Neuronal stem cell (in vitro differentiated cells): Measurements from ENCODE around the gene SMIM33.

Source experiments
- DNase-seq: peaks from one replicate; pipeline ENCODE4 v3.0.0-alpha.2; 2013; ENCODE audit warnings: low spot score
- H2AFZ ChIP-seq: one replicate; pipeline ENCODE4 v1.6.1; 2013; ENCODE audit warnings: mild to moderate bottlenecking, low read length, inconsistent platforms
- H2AK5ac ChIP-seq: 2 replicates; pipeline ENCODE4 v1.6.1; 2013; ENCODE audit warnings: low read depth, mild to moderate bottlenecking, inconsistent platforms, low read length, moderate library complexity, mixed read lengths
- H2BK120ac ChIP-seq: 2 replicates; pipeline ENCODE4 v1.6.1; 2013; ENCODE audit warnings: low read depth, mild to moderate bottlenecking, inconsistent platforms, low read length, moderate library complexity, mixed read lengths
- H2BK12ac ChIP-seq: one replicate; pipeline ENCODE4 v1.6.1; 2013; ENCODE audit warnings: low read length, inconsistent platforms
- H2BK15ac ChIP-seq: 2 replicates; pipeline ENCODE4 v1.6.1; 2013; ENCODE audit warnings: mild to moderate bottlenecking, low read length, inconsistent platforms, mixed read lengths
- H2BK5ac ChIP-seq: one replicate; pipeline ENCODE4 v1.6.1; 2013; ENCODE audit warnings: inconsistent platforms, mild to moderate bottlenecking, low read length, moderate library complexity
- H3K14ac ChIP-seq: one replicate; pipeline ENCODE4 v1.6.1; 2013; ENCODE audit warnings: low read length, inconsistent platforms
- H3K18ac ChIP-seq: 2 replicates; pipeline ENCODE4 v1.6.1; 2013; ENCODE audit warnings: low read length, inconsistent platforms
- H3K23ac ChIP-seq: 2 replicates; pipeline ENCODE4 v1.6.1; 2013; ENCODE audit warnings: low read depth, mild to moderate bottlenecking, mixed read lengths, low read length, inconsistent platforms; ENCODE audit not compliant: poor library complexity
- H3K27ac ChIP-seq: replicated peaks from 3 replicates; pipeline ENCODE4 v1.5.1; 2013; ENCODE audit warnings: low read length, inconsistent platforms
- H3K27me3 ChIP-seq, 3 experiments: 2 replicates each; pipeline ENCODE4 v1.6.1; 2013; ENCODE audit warnings: low read length in 3 of 3, mild to moderate bottlenecking in 2 of 3, inconsistent platforms in 1 of 3, low read depth in 1 of 3, mixed read lengths in 1 of 3, moderate library complexity in 1 of 3; ENCODE audit not compliant: control insufficient read depth in 3 of 3, insufficient read depth in 3 of 3
- H3K36me3 ChIP-seq, 2 donors: replicated peaks in 1 of 2; 2 replicates each; pipeline ENCODE4 v1.6.1; 2013; ENCODE audit warnings: low read length in 2 of 2; ENCODE audit not compliant: control insufficient read depth in 2 of 2, insufficient read depth in 2 of 2
- H3K4ac ChIP-seq: 2 replicates; pipeline ENCODE4 v1.6.1; 2013; ENCODE audit warnings: inconsistent platforms, mild to moderate bottlenecking, low read length, moderate library complexity
- H3K4me1 ChIP-seq, 2 donors: 1 replicate in 1 of 2; 2 replicates in 1 of 2; pipeline ENCODE4 v1.6.1; 2013; ENCODE audit warnings: low read length in 2 of 2, low read depth in 1 of 2; ENCODE audit not compliant: control insufficient read depth in 2 of 2, insufficient read depth in 1 of 2
- H3K4me2 ChIP-seq: one replicate; pipeline ENCODE4 v1.6.1; 2013; ENCODE audit warnings: mild to moderate bottlenecking, low read length, inconsistent platforms; ENCODE audit not compliant: insufficient read depth, poor library complexity, severe bottlenecking
- H3K4me3 ChIP-seq, 2 donors: 2 replicates each; pipeline ENCODE4 v1.5.1; 2013; ENCODE audit warnings: low read length in 2 of 2, mild to moderate bottlenecking in 2 of 2, inconsistent platforms in 1 of 2, moderate library complexity in 1 of 2
- H3K79me1 ChIP-seq: one replicate; pipeline ENCODE4 v1.6.1; 2013; ENCODE audit warnings: low read depth, mild to moderate bottlenecking, inconsistent platforms, low read length, moderate library complexity
- H3K9ac ChIP-seq: one replicate; pipeline ENCODE4 v1.6.1; 2013; ENCODE audit warnings: mild to moderate bottlenecking, low read depth, low read length, inconsistent platforms; ENCODE audit not compliant: poor library complexity
- H3K9me3 ChIP-seq, 2 donors: replicated peaks in 1 of 2; 2 replicates each; pipeline versions ENCODE3 to v1.6.1; 2013; ENCODE audit warnings: low read length in 2 of 2, mild to moderate bottlenecking in 2 of 2, inconsistent platforms in 1 of 2, low read depth in 1 of 2, mixed read lengths in 1 of 2, moderate library complexity in 1 of 2; ENCODE audit not compliant: control insufficient read depth in 2 of 2, insufficient read depth in 1 of 2
- H4K8ac ChIP-seq: one replicate; pipeline ENCODE4 v1.6.1; 2013; ENCODE audit warnings: low read depth, mild to moderate bottlenecking, inconsistent platforms, low read length, moderate library complexity
- H4K91ac ChIP-seq: one replicate; pipeline ENCODE4 v1.6.1; 2013; ENCODE audit warnings: low read length, low read depth, mild to moderate bottlenecking, inconsistent platforms; ENCODE audit not compliant: poor library complexity
- WGBS, 2 donors: extraction: QIAGEN DNeasy Blood & Tissue Kit; methylation state at CpG; one replicate each; pipeline ENCODE4 v1.1.7; 2013; ENCODE audit warnings: missing lambda C conversion rate in 2 of 2, mixed read lengths in 1 of 2; ENCODE audit not compliant: insufficient read length in 2 of 2, insufficient replicate concordance in 1 of 2; ENCODE audit errors: extremely low coverage in 2 of 2; 5-methylcytosine and 5-hydroxymethylcytosine counted together

Gene SMIM33

GRCh38 chr5:139473565-139473964 is 2.8 kb downstream of the SMIM33 start:
- Histone ChIP-seq H2AFZ (peak overlapping the region; percentile 70), H2BK15ac (no peak overlapping the region), H2BK12ac (peak overlapping the region; percentile 23), H3K4me3 (no peak overlapping the region), H3K23ac (no peak overlapping the region), H3K4me2 (no peak overlapping the region), H3K36me3 (no peaks in the 10 kb centered on the region), H2BK5ac (peak overlapping the region; percentile 21), H4K91ac (no peak overlapping the region), H4K8ac (no peak overlapping the region), H2AK5ac (peak overlapping the region; percentile 57), H3K27me3 (peaks cover 0 to 10% (median 0%) of the 10 kb centered on the region in 3 experiments), H3K27ac (peak overlapping the region; percentile 61), H3K9me3 (no peaks in the 10 kb centered on the region), H3K79me1 (no peaks in the 10 kb centered on the region), H3K9ac (no peak overlapping the region), H2BK120ac (peak overlapping the region; percentile 1), H3K14ac (no peak overlapping the region), H3K4me1 (peaks cover 12 to 25% of the 10 kb centered on the region in 2 donors), H3K18ac (peak overlapping the region; percentile 88), H3K4ac (no peak overlapping the region)
- no peak for DNase-seq
- WGBS, 2 donors: no CpG with 5 or more reads among the region's 2 CpGs

DNA sequence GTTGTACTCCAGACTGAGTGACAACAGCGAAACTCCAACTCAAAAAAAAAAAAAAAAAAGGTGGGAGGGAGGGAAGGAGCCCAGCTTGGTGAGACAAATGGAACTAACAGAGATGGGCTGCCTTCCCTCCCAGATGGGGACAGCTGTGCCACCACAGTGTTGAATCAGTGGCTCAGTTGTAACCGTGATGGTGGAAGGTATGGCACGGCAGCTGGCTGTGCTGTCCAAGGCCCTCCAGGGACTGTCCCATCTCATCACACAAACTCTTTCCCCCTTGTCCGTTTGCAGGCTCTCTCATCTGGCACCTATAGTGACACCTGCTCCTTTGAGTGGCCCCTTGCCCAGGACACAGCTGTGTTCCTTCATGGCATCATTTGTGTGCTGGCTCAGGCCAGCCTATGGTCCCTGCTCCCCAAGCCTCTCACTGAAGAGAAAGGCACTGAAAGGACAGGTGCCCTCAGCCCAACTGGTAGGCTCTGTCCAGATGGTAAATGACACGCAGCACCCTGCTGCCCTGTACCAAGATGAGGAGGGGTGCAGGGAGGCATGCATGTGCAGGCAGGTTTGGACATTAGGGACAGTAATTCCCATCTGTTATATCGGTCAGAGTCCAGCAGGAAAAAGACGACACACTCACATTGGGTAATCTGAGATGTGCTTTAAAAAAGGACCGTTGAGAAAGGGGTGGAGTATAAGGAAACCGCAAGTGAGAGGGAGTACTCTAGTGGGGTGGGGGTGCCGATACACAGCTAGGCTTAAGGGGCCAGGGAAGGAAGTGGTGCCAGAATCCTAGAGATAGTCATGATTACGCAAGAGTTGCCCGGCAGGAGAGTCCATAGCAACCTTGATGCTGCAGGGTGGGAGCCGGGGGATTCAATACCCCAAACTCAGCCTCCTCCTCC is 4.3 kb downstream of the SMIM33 start:
- Histone ChIP-seq H3K4me2 (no peak overlapping the region), H3K4ac (peak overlapping the region; percentile 10), H3K27ac (no peak overlapping the region), H3K79me1 (no peaks in the 10 kb centered on the region), H2BK15ac (peak overlapping the region; percentile 51), H2BK120ac (peak overlapping the region; percentile 21), H3K36me3 (no peaks in the 10 kb centered on the region), H2AK5ac (peak overlapping the region; percentile 53), H3K4me1 (peaks cover 12 to 25% of the 10 kb centered on the region in 2 donors), H4K8ac (no peak overlapping the region), H2BK12ac (peak overlapping the region; percentile 87), H4K91ac (no peak overlapping the region), H3K14ac (peak overlapping the region; percentile 72), H3K9ac (no peak overlapping the region), H3K4me3 (peak overlapping the region in 1 of 2 donors; percentile 2), H3K9me3 (no peaks in the 10 kb centered on the region), H3K27me3 (peaks cover 0 to 6% (median 0%) of the 10 kb centered on the region in 3 experiments), H3K18ac (peak overlapping the region; percentile 81), H3K23ac (no peak overlapping the region), H2AFZ (no peak overlapping the region), H2BK5ac (no peak overlapping the region)
- no CpG with 5 or more reads among the region's 13 CpGs for WGBS, 2 donors
- DNase-seq: no peak

DNA sequence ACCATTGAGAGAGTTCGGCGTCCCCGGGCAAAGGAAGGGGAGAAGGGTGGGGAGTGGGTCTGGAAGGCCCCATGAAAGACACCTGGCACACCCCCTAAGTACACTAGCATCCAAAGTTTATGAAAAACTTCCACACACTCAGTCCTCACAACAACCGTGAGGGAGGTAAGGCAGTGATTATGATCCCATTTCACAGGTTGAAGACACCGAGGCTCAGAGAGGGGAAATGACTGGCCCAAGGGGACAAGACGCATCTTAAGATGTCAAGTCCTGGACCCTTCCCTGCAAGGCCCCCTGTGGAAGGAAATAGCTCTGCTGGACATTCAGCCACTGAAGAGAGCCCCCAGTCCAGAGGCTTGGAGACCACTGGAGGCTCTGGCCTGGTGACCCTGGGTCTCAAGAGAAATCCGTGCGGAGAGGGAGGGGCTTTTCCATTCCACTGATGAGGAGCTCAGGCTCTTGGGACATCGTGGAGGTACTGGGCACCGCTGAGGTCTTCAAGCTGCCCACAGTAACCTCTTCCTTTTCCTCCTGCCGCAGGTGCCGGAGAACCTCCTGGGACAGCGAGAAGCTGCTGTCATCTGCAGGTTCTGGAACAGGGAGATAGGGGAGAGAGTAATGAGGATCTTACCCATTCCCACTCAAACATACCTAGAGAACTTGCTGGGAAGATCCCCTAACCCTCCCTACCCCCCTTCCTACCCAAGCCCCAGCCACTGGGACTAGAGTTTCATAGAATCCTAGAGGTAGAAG is 5.2 kb downstream of the SMIM33 start:
- H3K18ac ChIP-seq: no peak overlapping the region
- H3K27me3 ChIP-seq: peaks cover 0 to 6% (median 0%) of the 10 kb centered on the region in 3 experiments

More for the DNA sequence above, 5.2 kb downstream of the SMIM33 start:
- Histone ChIP-seq H3K9me3 (no peaks in the 10 kb centered on the region), H3K4me1 (peaks cover 12 to 25% of the 10 kb centered on the region in 2 donors), H2BK15ac (peak overlapping the region; percentile 51), H3K27ac (no peak overlapping the region), H3K4me2 (no peak overlapping the region), H3K4ac (no peak overlapping the region), H3K14ac (no peak overlapping the region), H3K9ac (no peak overlapping the region), H3K23ac (no peak overlapping the region), H3K79me1 (no peaks in the 10 kb centered on the region), H2BK5ac (no peak overlapping the region), H4K8ac (no peak overlapping the region), H2BK12ac (no peak overlapping the region), H2BK120ac (no peak overlapping the region), H3K4me3 (no peak overlapping the region), H4K91ac (no peak overlapping the region), H2AK5ac (no peak overlapping the region), H3K36me3 (no peaks in the 10 kb centered on the region), H2AFZ (no peak overlapping the region)
- no peak for DNase-seq
- WGBS, 2 donors: no CpG with 5 or more reads among the region's 13 CpGs
